ENCODE measurements around the gene FYN.

DNA sequence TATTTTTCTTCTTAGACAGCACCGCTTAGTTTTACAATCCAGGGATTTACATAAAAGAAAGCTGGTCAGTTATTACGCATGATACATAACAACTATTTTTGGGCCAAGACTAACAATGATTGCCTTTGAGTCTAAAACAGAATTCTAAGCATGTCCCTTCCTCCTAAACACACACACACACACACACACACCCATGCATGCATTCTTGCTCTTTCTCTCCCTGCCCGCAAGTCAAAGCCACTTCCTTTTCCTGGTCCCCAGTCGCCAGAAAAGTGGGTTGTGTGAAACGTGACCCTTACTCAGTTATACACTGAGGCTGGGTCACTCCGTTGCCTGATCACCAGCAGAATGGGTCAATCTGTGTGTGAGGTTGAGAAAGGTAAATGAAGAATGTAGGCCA lies 31.4 kb downstream of the FYN start:
- TF ChIP-seq, protein P1, sequence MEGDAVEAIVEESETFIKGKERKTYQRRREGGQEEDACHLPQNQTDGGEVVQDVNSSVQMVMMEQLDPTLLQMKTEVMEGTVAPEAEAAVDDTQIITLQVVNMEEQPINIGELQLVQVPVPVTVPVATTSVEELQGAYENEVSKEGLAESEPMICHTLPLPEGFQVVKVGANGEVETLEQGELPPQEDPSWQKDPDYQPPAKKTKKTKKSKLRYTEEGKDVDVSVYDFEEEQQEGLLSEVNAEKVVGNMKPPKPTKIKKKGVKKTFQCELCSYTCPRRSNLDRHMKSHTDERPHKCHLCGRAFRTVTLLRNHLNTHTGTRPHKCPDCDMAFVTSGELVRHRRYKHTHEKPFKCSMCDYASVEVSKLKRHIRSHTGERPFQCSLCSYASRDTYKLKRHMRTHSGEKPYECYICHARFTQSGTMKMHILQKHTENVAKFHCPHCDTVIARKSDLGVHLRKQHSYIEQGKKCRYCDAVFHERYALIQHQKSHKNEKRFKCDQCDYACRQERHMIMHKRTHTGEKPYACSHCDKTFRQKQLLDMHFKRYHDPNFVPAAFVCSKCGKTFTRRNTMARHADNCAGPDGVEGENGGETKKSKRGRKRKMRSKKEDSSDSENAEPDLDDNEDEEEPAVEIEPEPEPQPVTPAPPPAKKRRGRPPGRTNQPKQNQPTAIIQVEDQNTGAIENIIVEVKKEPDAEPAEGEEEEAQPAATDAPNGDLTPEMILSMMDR (IDR thresholded peaks at IDR 0.05; ENCODE audit: control extremely low read depth in 1 of 3, insufficient read depth in 1 of 3, low read depth in 1 of 3, low read length in 3 of 3) = no peak
- TF ChIP-seq EZH2 (IDR thresholded peaks at IDR 0.05; ENCODE audit: low read depth, low read length, severe bottlenecking) (no peak), RAD21 (IDR thresholded peaks at IDR 0.05 in 1 of 2, conservative IDR thresholded peaks at IDR 0.05 in 1 of 2; ENCODE audit: low read depth in 2 of 2, low read length in 2 of 2) (no peak), SP4 (IDR thresholded peaks at IDR 0.05; ENCODE audit: low read length) (no peak), POLR2A (IDR thresholded peaks at IDR 0.05; ENCODE audit: control extremely low read depth in 1 of 2, low read depth in 2 of 2, low read length in 2 of 2) (no peak)
- TF ChIP-seq, protein P2, sequence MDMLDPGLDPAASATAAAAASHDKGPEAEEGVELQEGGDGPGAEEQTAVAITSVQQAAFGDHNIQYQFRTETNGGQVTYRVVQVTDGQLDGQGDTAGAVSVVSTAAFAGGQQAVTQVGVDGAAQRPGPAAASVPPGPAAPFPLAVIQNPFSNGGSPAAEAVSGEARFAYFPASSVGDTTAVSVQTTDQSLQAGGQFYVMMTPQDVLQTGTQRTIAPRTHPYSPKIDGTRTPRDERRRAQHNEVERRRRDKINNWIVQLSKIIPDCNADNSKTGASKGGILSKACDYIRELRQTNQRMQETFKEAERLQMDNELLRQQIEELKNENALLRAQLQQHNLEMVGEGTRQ (IDR thresholded peaks at IDR 0.05; ENCODE audit: low read length) = no peak
